Neural crest cell (in vitro differentiated cells): ENCODE results near the gene FNDC3A. TPM values are rescaled to one million over a fixed set of nuclear protein-coding genes. Genes with fewer than 3 reads are reported as not detected.
"Not testable (repeated sequence)": the region's sequence is repeated elsewhere in the genome, so short reads cannot be mapped to it uniquely, and the experiment has no call there.

Experiments
- DNase-seq: peaks from one replicate; pipeline ENCODE4 v3.0.0; 2021; ENCODE audit warnings: low read depth, mixed read lengths, low spot score
- H3K27ac Mint-ChIP-seq: one replicate; pipeline ENCODE4 v1.8.0; 2021; ENCODE audit warnings: mild to moderate bottlenecking, mixed read lengths; ENCODE audit not compliant: unreplicated experiment
- H3K27me3 Mint-ChIP-seq: 2 replicates; pipeline ENCODE4 v1.8.0; 2021; ENCODE audit warnings: low read depth, mild to moderate bottlenecking, mixed read lengths
- H3K36me3 Mint-ChIP-seq: 2 replicates; pipeline ENCODE4 v1.8.0; 2021; ENCODE audit warnings: low read depth, mild to moderate bottlenecking, mixed read lengths
- H3K4me1 Mint-ChIP-seq: 2 replicates; pipeline ENCODE4 v1.8.0; 2021; ENCODE audit warnings: mixed read lengths
- H3K4me3 Mint-ChIP-seq: one replicate; pipeline ENCODE4 v1.8.0; 2021; ENCODE audit warnings: mild to moderate bottlenecking, mixed read lengths
- H3K9me3 Mint-ChIP-seq: 2 replicates; pipeline ENCODE4 v1.8.0; 2021; ENCODE audit warnings: mixed read lengths
- CTCF ChIP-seq: fragments of 200-600 bp; sonication (generic); conservative IDR thresholded peaks from 2 replicates; pipeline ENCODE4 v1.5.0; 2021; ENCODE audit warnings: antibody characterized with exemption, mild to moderate bottlenecking
- total RNA-seq: library from RNA; stranded (reverse); gene quantifications from 2 replicates; pipeline ENCODE4 v1.2.1, GENCODE V29; 2021

The FNDC3A gene
- total RNA-seq, 1 donor from 2014 or later, result 57.1 TPM

- Mint-ChIP-seq H3K36me3 (peaks cover 4% of the 10 kb centered on the region), H3K4me3 (no peak overlapping the region), H3K4me1 (no peaks in the 10 kb centered on the region), H3K9me3 (no peaks in the 10 kb centered on the region), H3K27ac (no peak overlapping the region), H3K27me3 (no peaks in the 10 kb centered on the region)
- no peak for DNase-seq
- TF ChIP-seq CTCF, result no peak
Measured at GRCh38 chr13:49060678-49061387, 85.1 kb downstream of the FNDC3A start.

DNA sequence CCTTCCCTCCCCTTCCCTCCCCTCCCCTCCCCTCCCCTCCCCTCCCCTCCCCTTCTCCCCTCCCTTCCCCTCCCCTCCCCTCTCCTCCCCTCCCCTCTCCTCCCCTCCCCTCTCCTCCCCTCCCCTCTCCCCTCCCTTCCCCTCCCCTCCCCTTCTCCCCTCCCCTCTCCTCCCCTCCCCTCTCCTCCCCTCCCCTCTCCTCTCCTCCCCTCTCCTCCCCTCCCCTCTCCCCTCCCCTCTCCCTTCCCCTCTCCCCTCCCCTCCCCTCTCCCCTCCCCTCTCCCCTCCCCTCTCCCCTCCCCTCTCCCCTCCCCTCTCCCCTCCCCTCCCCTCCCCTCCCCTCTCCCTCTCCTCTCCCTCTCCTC lies 85.7 kb downstream of the FNDC3A start:
- not testable (repeated sequence) for H3K4me1 Mint-ChIP-seq, H3K27ac Mint-ChIP-seq, H3K27me3 Mint-ChIP-seq

DNA sequence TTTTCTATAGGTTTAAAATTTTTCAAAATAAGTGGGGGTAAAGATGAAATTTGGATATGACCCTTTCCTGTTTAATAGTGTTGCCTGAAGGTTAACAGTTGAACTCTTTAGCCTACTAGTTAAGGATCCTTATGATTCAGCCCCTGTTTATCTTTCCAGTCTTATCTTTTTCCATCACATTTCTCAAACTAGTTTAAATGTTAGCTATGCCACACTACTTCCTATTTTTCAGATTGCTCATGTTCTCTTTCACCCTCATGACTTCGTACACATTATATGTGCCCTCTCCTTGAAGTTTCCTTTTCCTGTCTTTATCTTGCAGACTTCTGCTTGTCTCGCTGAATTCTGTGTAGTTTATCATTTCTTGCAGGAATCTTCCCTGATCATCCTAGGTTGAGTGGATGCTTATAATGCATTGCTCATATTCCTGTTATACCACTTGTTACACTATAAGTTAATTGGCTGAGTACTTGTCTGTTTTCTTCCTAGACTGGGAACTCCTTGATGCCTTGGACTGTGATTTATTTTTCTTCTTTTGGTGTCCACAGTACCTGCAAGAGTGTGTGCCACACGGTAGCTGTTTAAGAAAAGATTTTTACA lies 86.7 kb downstream of the FNDC3A start:
- DNase-seq, result no peak
- no peaks in the 10 kb centered on the region for H3K9me3 Mint-ChIP-seq
- H3K27ac Mint-ChIP-seq, result peak overlapping the region; percentile 28
- H3K4me3 Mint-ChIP-seq, result no peak overlapping the region
- no peaks in the 10 kb centered on the region for H3K27me3 Mint-ChIP-seq
- H3K4me1 Mint-ChIP-seq, result no peaks in the 10 kb centered on the region
- no peak for TF ChIP-seq CTCF
- H3K36me3 Mint-ChIP-seq, result peaks cover 3% of the 10 kb centered on the region

More for the DNA sequence above, 85.7 kb downstream of the FNDC3A start:
- H3K36me3 Mint-ChIP-seq, DNase-seq, H3K9me3 Mint-ChIP-seq, H3K4me3 Mint-ChIP-seq: not testable (repeated sequence)

- H3K4me3 Mint-ChIP-seq, result no peak overlapping the region
- H3K27me3 Mint-ChIP-seq, result no peaks in the 10 kb centered on the region
- no peak for TF ChIP-seq CTCF
- no peaks in the 10 kb centered on the region for H3K4me1 Mint-ChIP-seq
- H3K9me3 Mint-ChIP-seq, result no peaks in the 10 kb centered on the region
- DNase-seq, result no peak
- peaks cover 2% of the 10 kb centered on the region for H3K36me3 Mint-ChIP-seq
- no peak overlapping the region for H3K27ac Mint-ChIP-seq
Measured at GRCh38 chr13:49063011-49063410, 87.3 kb downstream of the FNDC3A start.

- DNase-seq, result no peak
- Mint-ChIP-seq H3K4me3 (no peak overlapping the region), H3K4me1 (no peaks in the 10 kb centered on the region), H3K9me3 (peaks cover under 1% of the 10 kb centered on the region), H3K27ac (no peak overlapping the region), H3K36me3 (peaks cover 3% of the 10 kb centered on the region), H3K27me3 (no peaks in the 10 kb centered on the region)
- TF ChIP-seq CTCF, result no peak
Measured at GRCh38 chr13:49063497-49063896, 87.8 kb downstream of the FNDC3A start.

DNA sequence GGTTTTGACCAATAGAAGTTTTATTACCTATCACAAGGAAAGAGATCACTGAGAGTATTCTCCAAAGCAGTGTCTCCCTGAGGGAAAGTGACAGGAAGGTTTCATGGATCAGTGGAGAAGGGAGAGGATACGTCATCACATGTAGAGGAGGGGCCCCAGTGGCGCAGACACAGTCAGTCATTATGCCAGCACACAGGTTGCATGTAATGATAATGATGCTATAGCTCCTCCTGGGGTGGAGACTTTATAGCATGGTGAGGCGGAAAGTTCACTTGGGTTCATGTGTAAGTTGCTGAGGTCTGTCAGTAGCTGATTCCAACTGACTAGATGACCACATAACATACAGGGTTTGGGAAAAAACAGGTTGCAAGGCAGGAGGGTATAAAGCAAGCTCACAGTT lies 88.8 kb downstream of the FNDC3A start:
- no peak overlapping the region for H3K27ac Mint-ChIP-seq
- DNase-seq, result no peak
- H3K36me3 Mint-ChIP-seq, result peaks cover 6% of the 10 kb centered on the region
- H3K27me3 Mint-ChIP-seq, result no peaks in the 10 kb centered on the region
- H3K9me3 Mint-ChIP-seq, result peaks cover 2% of the 10 kb centered on the region
- no peak overlapping the region for H3K4me3 Mint-ChIP-seq
- no peak for TF ChIP-seq CTCF
- H3K4me1 Mint-ChIP-seq, result no peaks in the 10 kb centered on the region
